HepG2 (cell line): Measurements from ENCODE around the gene ETS1. TPM values are rescaled to one million over a fixed set of nuclear protein-coding genes. Genes with fewer than 3 reads are reported as not detected.

Experiments used
- ATAC-seq: fragments of 200-7000 bp; cut with Tn5 transposase; 3 replicates; pipeline ENCODE4 v1.9.1; 2020; ENCODE audit warnings: mild to moderate bottlenecking, moderate library complexity
- BruUV-seq: library from RNA; stranded (reverse); fragments of 400-500 nt; replicated peaks from 2 replicates; lab custom pipeline; 2021; lab: Mats Ljungman, UMichigan
- CTCF ChIA-PET: fragments of 300-600 bp; formaldehyde crosslinking; extraction: SDS; loops from one replicate; lab custom pipeline; 2021; ENCODE audit warnings: low total read pairs, inconsistent platforms, low intra/inter-chr PET ratio; lab: Yijun Ruan, JAX
- POLR2A ChIA-PET: fragments of 350-600 bp; sonication (Branson Sonifier 250); formaldehyde crosslinking; loops from one replicate; lab custom pipeline; 2020; ENCODE audit warnings: antibody characterized with exemption, inconsistent platforms; lab: Yijun Ruan, JAX
- DNase-seq: peaks from one replicate; pipeline ENCODE4 v3.0.0-alpha.2; 2015; ENCODE audit warnings: low spot score
- FAIRE-seq: peaks from 3 replicates; lab custom pipeline; 2011; peaks lifted over from hg19 to GRCh38; lab: Jason Lieb, UNC
- H2AFZ ChIP-seq: one replicate; pipeline ENCODE4 v1.6.1; 2011; ENCODE audit warnings: low read length, inconsistent platforms
- H3K27ac ChIP-seq: fragments of 300-600 bp; 3 replicates; pipeline ENCODE4 v1.8.0; 2011; ENCODE audit warnings: mixed run types, mild to moderate bottlenecking, mixed read lengths, low read length, inconsistent platforms; ENCODE audit not compliant: insufficient read depth; ENCODE audit errors: extremely low read length
- H3K27me3 ChIP-seq, 2 experiments: fragments of 200-600 bp in 1 of 2; 2 replicates in 1 of 2; 3 replicates in 1 of 2; pipeline versions ENCODE4 v1.6.0 to v1.8.0; 2011; ENCODE audit warnings: low read length in 2 of 2, mild to moderate bottlenecking in 2 of 2, moderate library complexity in 2 of 2, inconsistent platforms in 1 of 2; ENCODE audit not compliant: insufficient read depth in 2 of 2, control insufficient read depth in 1 of 2
- H3K36me3 ChIP-seq, 2 experiments: fragments of 200-600 bp in 1 of 2; replicated peaks in 1 of 2; 2 replicates in 1 of 2; 3 replicates in 1 of 2; pipeline versions ENCODE4 v1.5.1 to v1.8.0; 2011; ENCODE audit warnings: low read length in 2 of 2, inconsistent platforms in 1 of 2; ENCODE audit not compliant: insufficient read depth in 2 of 2, control insufficient read depth in 1 of 2
- H3K4me1 ChIP-seq: 2 replicates; pipeline ENCODE4 v1.5.1; 2012; ENCODE audit warnings: low read length, inconsistent platforms; ENCODE audit not compliant: insufficient read depth
- H3K4me2 ChIP-seq: 2 replicates; pipeline ENCODE4 v1.6.0; 2011; ENCODE audit warnings: low read depth, low read length, inconsistent platforms
- H3K4me3 ChIP-seq, 3 experiments: fragments of 200-600 bp in 1 of 3; sonication (generic), shearing (Covaris generic) in 1 of 3; replicated peaks in 1 of 3; 2 replicates each; pipeline ENCODE4 v1.5.1; 2011 to 2016; ENCODE audit warnings: low read length in 3 of 3, inconsistent platforms in 2 of 3, low read depth in 2 of 3, mild to moderate bottlenecking in 2 of 3, control low read depth in 1 of 3, mixed read lengths in 1 of 3; ENCODE audit not compliant: insufficient read depth in 1 of 3
- H3K79me2 ChIP-seq: one replicate; pipeline ENCODE4 v1.6.1; 2011; ENCODE audit warnings: low read length, inconsistent platforms; ENCODE audit not compliant: insufficient read depth
- H3K9ac ChIP-seq: 2 replicates; pipeline ENCODE4 v1.6.0; 2011; ENCODE audit warnings: mild to moderate bottlenecking, low read depth, low read length, inconsistent platforms; ENCODE audit not compliant: insufficient read depth
- H3K9me3 ChIP-seq: 2 replicates; pipeline ENCODE4 v1.5.1; 2012; ENCODE audit warnings: mild to moderate bottlenecking, low read length
- H4K20me1 ChIP-seq: 2 replicates; pipeline ENCODE4 v1.6.0; 2011; ENCODE audit warnings: inconsistent platforms, mild to moderate bottlenecking, low read length, moderate library complexity; ENCODE audit not compliant: insufficient read depth
- DNMT1 ChIP-seq: sonication (generic); formaldehyde crosslinking; IDR thresholded peaks from 2 replicates; pipeline ENCODE4 v1.5.1; 2020; ENCODE audit warnings: mild to moderate bottlenecking, missing genetic modification reagents
- HDAC6 ChIP-seq: fragments of 200-600 bp; sonication (generic); IDR thresholded peaks from 2 replicates; pipeline ENCODE4 v1.7.0; 2017; ENCODE audit warnings: mild to moderate bottlenecking, antibody characterized with exemption, low read length, low read depth
- HNRNPH1 ChIP-seq: fragments of 200-400 bp; formaldehyde crosslinking; optimal IDR thresholded peaks from 2 replicates; pipeline ENCODE3; 2017; ENCODE audit warnings: mild to moderate bottlenecking, low read depth, low read length
- POLR2G ChIP-seq: fragments of 200-400 bp; formaldehyde crosslinking; IDR thresholded peaks from 2 replicates; pipeline ENCODE4 v1.6.1; 2018; ENCODE audit warnings: mild to moderate bottlenecking, low read depth, low read length, moderate library complexity
- PPARG ChIP-seq: conservative IDR thresholded peaks from 2 replicates; pipeline ENCODE4 v1.6.1; 2016; ENCODE audit warnings: missing biosample characterization, missing genetic modification reagents
- SATB2 ChIP-seq: sonication (generic); formaldehyde crosslinking; IDR thresholded peaks from 2 replicates; pipeline ENCODE4 v1.5.0; 2020; ENCODE audit warnings: missing genetic modification reagents
- TAF1 ChIP-seq: sonication (generic); formaldehyde crosslinking; IDR thresholded peaks from 2 replicates; pipeline ENCODE4 v1.4.0; 2020; ENCODE audit warnings: missing genetic modification reagents
- TARDBP ChIP-seq: sonication (generic); formaldehyde crosslinking; IDR thresholded peaks from 2 replicates; pipeline ENCODE4 v1.8.0; 2022; ENCODE audit warnings: mild to moderate bottlenecking, missing genetic modification reagents
- ZFP82 ChIP-seq: sonication (generic); formaldehyde crosslinking; IDR thresholded peaks from 2 replicates; pipeline ENCODE4 v1.5.1; 2020; ENCODE audit warnings: mild to moderate bottlenecking, missing genetic modification reagents, borderline replicate concordance
- ZNF160 ChIP-seq: sonication (generic); formaldehyde crosslinking; IDR thresholded peaks from 2 replicates; pipeline ENCODE4 v1.8.0; 2022; ENCODE audit warnings: mild to moderate bottlenecking, inconsistent platforms, missing genetic modification reagents
- ZNF792 ChIP-seq: IDR thresholded peaks from 2 replicates; pipeline ENCODE4 v1.6.1; 2016
- WGBS: methylation state at CpG from one replicate; pipeline ENCODE4 v1.1.6; 2017; ENCODE audit warnings: low lambda C conversion rate; 5-methylcytosine and 5-hydroxymethylcytosine counted together
- in situ Hi-C: cut with HindIII; loops from 2 replicates; pipeline ENCODE4 v1.10.0; 2017; ENCODE audit warnings: low pct_unique_long_range_greater_than_20kb; ENCODE audit not compliant: extremely low pct_ligation_motif_present
- intact Hi-C: fragments of 100-400 bp; cut with micrococcal nuclease; formaldehyde crosslinking; loops from one replicate; pipeline ENCODE4 v1.10.0; 2022; ENCODE audit not compliant: unreplicated experiment
- polyA plus RNA-seq, 8 experiments: library from polyadenylated mRNA; depleted of rRNA in 3 of 8; stranded (reverse) in 7 of 8; unstranded in 1 of 8; fragments of >200 nt; fragmentation: Illumina TruSeq in 4 of 8; extraction: Trizol in 4 of 8; gene quantifications; 2 replicates each; pipeline versions ENCODE4 v1.2.1 to v1.2.3, GENCODE V29; 2011 to 2016; ENCODE audit warnings: low read depth in 4 of 8, missing spikeins in 1 of 8, mixed read lengths in 1 of 8; ENCODE audit not compliant: insufficient read depth in 1 of 8
- total RNA-seq, 5 experiments: library from RNA; depleted of rRNA; stranded (reverse); fragments of >200 nt; fragmentation: Illumina TruSeq; extraction: Trizol; gene quantifications; 2 replicates each; pipeline ENCODE4 v1.2.3, GENCODE V29; 2016; ENCODE audit warnings: low read depth in 1 of 5
- TF ChIP-seq, protein P1 (sequence below): sonication (generic); formaldehyde crosslinking; IDR thresholded peaks from 2 replicates; pipeline ENCODE4 v1.9.0; 2021; ENCODE audit warnings: missing genetic modification reagents, borderline replicate concordance
- TF ChIP-seq, protein P2 (sequence below): sonication (generic); formaldehyde crosslinking; IDR thresholded peaks from 2 replicates; pipeline ENCODE4 v1.4.0; 2020; ENCODE audit warnings: missing genetic modification reagents
- TF ChIP-seq, protein P3 (sequence below): sonication (generic); formaldehyde crosslinking; IDR thresholded peaks from 2 replicates; pipeline ENCODE4 v1.4.0; 2020; ENCODE audit warnings: missing genetic modification reagents
- TF ChIP-seq, protein P4 (sequence below): sonication (generic); formaldehyde crosslinking; IDR thresholded peaks from 2 replicates; pipeline ENCODE4 v1.4.0; 2020; ENCODE audit warnings: missing genetic modification reagents, mild to moderate bottlenecking, borderline replicate concordance
- TF ChIP-seq, protein P5 (sequence below): sonication (generic); formaldehyde crosslinking; IDR thresholded peaks from 2 replicates; pipeline ENCODE4 v1.8.1; 2022; ENCODE audit warnings: mild to moderate bottlenecking, missing genetic modification reagents

ETS1 gene
- total and polyA plus RNA-seq, 2 of the 13 experiments (the other 11 are each of a cell fraction or from before 2014, with no cell fraction given) = 0.18 to 0.34 TPM

DNA sequence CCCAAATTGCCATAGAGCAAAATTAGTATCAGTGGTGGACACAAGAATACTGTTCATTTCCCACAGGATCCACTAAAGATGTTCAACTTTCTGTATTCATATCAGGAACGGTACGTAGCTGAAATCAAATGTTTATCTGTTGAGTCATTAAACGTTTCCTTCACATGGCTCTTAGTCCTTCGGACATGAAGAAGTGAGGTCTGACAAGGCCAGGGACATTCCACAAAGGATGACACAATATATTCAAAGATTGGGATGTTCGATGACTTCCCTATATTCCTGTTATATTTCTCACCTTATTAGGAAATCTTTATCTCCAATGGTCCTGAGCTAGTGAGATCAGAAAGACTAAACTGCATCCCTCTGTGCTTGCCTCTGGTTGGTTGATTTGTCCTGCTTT lies 129.0 kb downstream of the ETS1 start (continued):
- TF ChIP-seq, protein P1, sequence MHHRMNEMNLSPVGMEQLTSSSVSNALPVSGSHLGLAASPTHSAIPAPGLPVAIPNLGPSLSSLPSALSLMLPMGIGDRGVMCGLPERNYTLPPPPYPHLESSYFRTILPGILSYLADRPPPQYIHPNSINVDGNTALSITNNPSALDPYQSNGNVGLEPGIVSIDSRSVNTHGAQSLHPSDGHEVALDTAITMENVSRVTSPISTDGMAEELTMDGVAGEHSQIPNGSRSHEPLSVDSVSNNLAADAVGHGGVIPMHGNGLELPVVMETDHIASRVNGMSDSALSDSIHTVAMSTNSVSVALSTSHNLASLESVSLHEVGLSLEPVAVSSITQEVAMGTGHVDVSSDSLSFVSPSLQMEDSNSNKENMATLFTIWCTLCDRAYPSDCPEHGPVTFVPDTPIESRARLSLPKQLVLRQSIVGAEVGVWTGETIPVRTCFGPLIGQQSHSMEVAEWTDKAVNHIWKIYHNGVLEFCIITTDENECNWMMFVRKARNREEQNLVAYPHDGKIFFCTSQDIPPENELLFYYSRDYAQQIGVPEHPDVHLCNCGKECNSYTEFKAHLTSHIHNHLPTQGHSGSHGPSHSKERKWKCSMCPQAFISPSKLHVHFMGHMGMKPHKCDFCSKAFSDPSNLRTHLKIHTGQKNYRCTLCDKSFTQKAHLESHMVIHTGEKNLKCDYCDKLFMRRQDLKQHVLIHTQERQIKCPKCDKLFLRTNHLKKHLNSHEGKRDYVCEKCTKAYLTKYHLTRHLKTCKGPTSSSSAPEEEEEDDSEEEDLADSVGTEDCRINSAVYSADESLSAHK (CRISPR knock-in tag) = no peak
- no peak for TF ChIP-seq PPARG (CRISPR knock-in tag)
- TF ChIP-seq, protein P2, sequence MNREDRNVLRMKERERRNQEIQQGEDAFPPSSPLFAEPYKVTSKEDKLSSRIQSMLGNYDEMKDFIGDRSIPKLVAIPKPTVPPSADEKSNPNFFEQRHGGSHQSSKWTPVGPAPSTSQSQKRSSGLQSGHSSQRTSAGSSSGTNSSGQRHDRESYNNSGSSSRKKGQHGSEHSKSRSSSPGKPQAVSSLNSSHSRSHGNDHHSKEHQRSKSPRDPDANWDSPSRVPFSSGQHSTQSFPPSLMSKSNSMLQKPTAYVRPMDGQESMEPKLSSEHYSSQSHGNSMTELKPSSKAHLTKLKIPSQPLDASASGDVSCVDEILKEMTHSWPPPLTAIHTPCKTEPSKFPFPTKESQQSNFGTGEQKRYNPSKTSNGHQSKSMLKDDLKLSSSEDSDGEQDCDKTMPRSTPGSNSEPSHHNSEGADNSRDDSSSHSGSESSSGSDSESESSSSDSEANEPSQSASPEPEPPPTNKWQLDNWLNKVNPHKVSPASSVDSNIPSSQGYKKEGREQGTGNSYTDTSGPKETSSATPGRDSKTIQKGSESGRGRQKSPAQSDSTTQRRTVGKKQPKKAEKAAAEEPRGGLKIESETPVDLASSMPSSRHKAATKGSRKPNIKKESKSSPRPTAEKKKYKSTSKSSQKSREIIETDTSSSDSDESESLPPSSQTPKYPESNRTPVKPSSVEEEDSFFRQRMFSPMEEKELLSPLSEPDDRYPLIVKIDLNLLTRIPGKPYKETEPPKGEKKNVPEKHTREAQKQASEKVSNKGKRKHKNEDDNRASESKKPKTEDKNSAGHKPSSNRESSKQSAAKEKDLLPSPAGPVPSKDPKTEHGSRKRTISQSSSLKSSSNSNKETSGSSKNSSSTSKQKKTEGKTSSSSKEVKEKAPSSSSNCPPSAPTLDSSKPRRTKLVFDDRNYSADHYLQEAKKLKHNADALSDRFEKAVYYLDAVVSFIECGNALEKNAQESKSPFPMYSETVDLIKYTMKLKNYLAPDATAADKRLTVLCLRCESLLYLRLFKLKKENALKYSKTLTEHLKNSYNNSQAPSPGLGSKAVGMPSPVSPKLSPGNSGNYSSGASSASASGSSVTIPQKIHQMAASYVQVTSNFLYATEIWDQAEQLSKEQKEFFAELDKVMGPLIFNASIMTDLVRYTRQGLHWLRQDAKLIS = no peak

DNA sequence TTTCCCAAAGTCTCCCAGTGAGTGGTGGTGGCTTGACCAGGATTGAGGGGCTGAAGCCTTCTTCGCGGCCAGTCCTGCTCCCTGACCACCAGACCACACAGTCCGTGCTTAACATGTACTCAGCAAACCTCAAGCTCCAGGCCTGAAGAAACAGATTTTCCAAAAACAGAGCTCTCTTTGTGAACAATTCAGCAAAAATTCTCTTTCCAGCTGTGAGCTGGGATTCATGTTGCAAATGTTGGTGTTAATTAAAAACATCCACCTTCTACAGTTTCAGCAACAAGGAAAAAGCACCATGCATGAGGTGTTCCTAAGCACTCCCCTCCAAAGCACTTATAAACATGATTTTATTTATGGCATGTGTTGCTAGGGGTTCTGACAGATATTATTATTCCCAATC lies 129.5 kb downstream of the ETS1 start:
- intact Hi-C loops = no loop called here
- Histone ChIP-seq H3K79me2 (no peaks in the 10 kb centered on the region), H3K4me3 (no peak overlapping the region), H3K9me3 (no peaks in the 10 kb centered on the region), H3K27me3 (no peaks in the 10 kb centered on the region), H3K36me3 (no peaks in the 10 kb centered on the region), H3K9ac (no peak overlapping the region), H3K27ac (no peak overlapping the region), H3K4me2 (no peak overlapping the region), H2AFZ (no peak overlapping the region), H3K4me1 (peaks cover under 1% of the 10 kb centered on the region; the same call in 1 of the 2 replicates), H4K20me1 (no peaks in the 10 kb centered on the region)
- no TSS peak for BruUV-seq
- in situ Hi-C loops = no loop called here
- POLR2A ChIA-PET = no interaction called here
- CTCF ChIA-PET = no interaction called here
- DNase-seq (no peak), FAIRE-seq (no peak), ATAC-seq (no peak)
- WGBS = 100% methylated on average over 1 of the region's 3 CpGs
- TF ChIP-seq SATB2 (CRISPR knock-in tag) (no peak), HNRNPH1 (no peak), HDAC6 (no peak), ZNF160 (CRISPR knock-in tag) (no peak), ZFP82 (CRISPR knock-in tag) (no peak), DNMT1 (CRISPR knock-in tag) (no peak), ZNF792 (CRISPR knock-in tag) (no peak), POLR2G (no peak), TARDBP (CRISPR knock-in tag) (no peak), TAF1 (CRISPR knock-in tag) (no peak)
- TF ChIP-seq, protein P3, sequence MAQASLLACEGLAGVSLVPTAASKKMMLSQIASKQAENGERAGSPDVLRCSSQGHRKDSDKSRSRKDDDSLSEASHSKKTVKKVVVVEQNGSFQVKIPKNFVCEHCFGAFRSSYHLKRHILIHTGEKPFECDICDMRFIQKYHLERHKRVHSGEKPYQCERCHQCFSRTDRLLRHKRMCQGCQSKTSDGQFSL (CRISPR knock-in tag) = no peak
- TF ChIP-seq, protein P4, sequence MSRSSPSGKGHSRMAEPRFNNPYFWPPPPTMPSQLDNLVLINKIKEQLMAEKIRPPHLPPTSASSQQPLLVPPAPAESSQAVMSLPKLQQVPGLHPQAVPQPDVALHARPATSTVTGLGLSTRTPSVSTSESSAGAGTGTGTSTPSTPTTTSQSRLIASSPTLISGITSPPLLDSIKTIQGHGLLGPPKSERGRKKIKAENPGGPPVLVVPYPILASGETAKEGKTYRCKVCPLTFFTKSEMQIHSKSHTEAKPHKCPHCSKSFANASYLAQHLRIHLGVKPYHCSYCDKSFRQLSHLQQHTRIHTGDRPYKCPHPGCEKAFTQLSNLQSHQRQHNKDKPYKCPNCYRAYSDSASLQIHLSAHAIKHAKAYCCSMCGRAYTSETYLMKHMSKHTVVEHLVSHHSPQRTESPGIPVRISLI (CRISPR knock-in tag) = no peak
- TF ChIP-seq, protein P5, sequence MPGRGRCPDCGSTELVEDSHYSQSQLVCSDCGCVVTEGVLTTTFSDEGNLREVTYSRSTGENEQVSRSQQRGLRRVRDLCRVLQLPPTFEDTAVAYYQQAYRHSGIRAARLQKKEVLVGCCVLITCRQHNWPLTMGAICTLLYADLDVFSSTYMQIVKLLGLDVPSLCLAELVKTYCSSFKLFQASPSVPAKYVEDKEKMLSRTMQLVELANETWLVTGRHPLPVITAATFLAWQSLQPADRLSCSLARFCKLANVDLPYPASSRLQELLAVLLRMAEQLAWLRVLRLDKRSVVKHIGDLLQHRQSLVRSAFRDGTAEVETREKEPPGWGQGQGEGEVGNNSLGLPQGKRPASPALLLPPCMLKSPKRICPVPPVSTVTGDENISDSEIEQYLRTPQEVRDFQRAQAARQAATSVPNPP (CRISPR knock-in tag) = no peak
